ENCODE measurements around the gene UCN. TPM values are rescaled to one million over a fixed set of nuclear protein-coding genes. Genes with fewer than 3 reads are reported as not detected.

Gene UCN
- total RNA-seq, 2 experiments from 2014 or later: 1.8 to 2.3 TPM

GRCh38 chr2:27297195-27297594 lies 11.1 kb downstream of the UCN start:
- CTCF ChIA-PET: no interaction called here
- Mint-ChIP-seq H3K9me3 (no peaks in the 10 kb centered on the region), H3K4me3 (no peak overlapping the region), H3K36me3 (ENCODE audit: low read depth) (no peaks in the 10 kb centered on the region), H3K4me1 (ENCODE audit: low read depth) (no peaks in the 10 kb centered on the region), H3K27ac (no peak overlapping the region), H3K27me3 (peaks cover 26% of the 10 kb centered on the region)
- Histone ChIP-seq H3K4me1 (ENCODE audit: insufficient read depth, low read length) (no peaks in the 10 kb centered on the region), H3K36me3 (ENCODE audit: insufficient read depth, low read length) (no peaks in the 10 kb centered on the region), H3K9me3 (ENCODE audit: control insufficient read depth in 1 of 2, insufficient read depth in 1 of 2, low read length in 2 of 2) (no peaks in the 10 kb centered on the region), H3K27me3 (ENCODE audit: control insufficient read depth in 1 of 2, insufficient read depth in 2 of 2, low read length in 2 of 2) (peaks cover 0 to 4% of the 10 kb centered on the region in 2 experiments), H3K4me3 (ENCODE audit: low read length) (no peak overlapping the region), H3K27ac (ENCODE audit: low read depth in 1 of 2, low read length in 2 of 2) (no peak overlapping the region)
- intact Hi-C loops (cut with DNase I, micrococcal nuclease): no loop called here
- POLR2A ChIA-PET: no interaction called here
- ATAC-seq (ENCODE audit: poor library complexity): no peak
- no peak for DNase-seq
- no peak for TF ChIP-seq CTCF (IDR thresholded peaks at IDR 0.05)

DNA sequence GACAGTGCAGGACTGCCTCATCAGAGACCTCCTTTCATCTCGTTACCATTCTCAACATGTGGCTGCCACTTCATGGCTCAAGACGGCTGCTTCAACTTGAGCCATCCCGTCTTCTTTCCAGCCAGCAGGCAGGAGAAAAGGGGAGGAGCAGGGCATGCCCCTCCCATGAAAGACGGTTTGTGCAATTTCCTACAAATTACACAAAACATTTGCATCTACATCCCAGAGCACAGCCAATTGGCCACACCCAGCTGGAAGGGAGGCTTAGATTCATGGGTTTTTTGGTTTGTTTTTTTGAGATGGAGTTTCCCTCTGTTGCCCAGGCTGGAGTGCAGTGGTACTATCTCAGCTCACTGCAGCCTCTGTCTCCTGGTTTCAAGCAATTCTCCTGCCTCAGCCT lies 11.8 kb downstream of the UCN start:
- Histone ChIP-seq H3K27ac (ENCODE audit: low read depth in 1 of 2, low read length in 2 of 2) (no peak overlapping the region), H3K4me1 (ENCODE audit: insufficient read depth, low read length) (no peaks in the 10 kb centered on the region), H3K36me3 (ENCODE audit: insufficient read depth, low read length) (no peaks in the 10 kb centered on the region), H3K9me3 (ENCODE audit: control insufficient read depth in 1 of 2, insufficient read depth in 1 of 2, low read length in 2 of 2) (no peaks in the 10 kb centered on the region), H3K4me3 (ENCODE audit: low read length) (no peak overlapping the region), H3K27me3 (ENCODE audit: control insufficient read depth in 1 of 2, insufficient read depth in 2 of 2, low read length in 2 of 2) (peaks cover 4 to 8% of the 10 kb centered on the region in 2 experiments)
- no peak for DNase-seq
- no peak overlapping the region for H3K4me3 Mint-ChIP-seq
- ChIA-PET CTCF (interaction anchor here (1.1 kb wide), 1 partner anchor 17 kb away, joined by 3 read pairs; no protein-coding TSS in a partner anchor), POLR2A (no interaction called here)
- no peak for TF ChIP-seq CTCF (IDR thresholded peaks at IDR 0.05)
- no peaks in the 10 kb centered on the region for H3K36me3 Mint-ChIP-seq (ENCODE audit: low read depth)
- H3K27ac Mint-ChIP-seq: no peak overlapping the region
- no peaks in the 10 kb centered on the region for H3K9me3 Mint-ChIP-seq
- no peaks in the 10 kb centered on the region for H3K4me1 Mint-ChIP-seq (ENCODE audit: low read depth)
- intact Hi-C loops (cut with DNase I, micrococcal nuclease): no loop called here
- peaks cover 32% of the 10 kb centered on the region for H3K27me3 Mint-ChIP-seq
- no peak for ATAC-seq (ENCODE audit: poor library complexity)

DNA sequence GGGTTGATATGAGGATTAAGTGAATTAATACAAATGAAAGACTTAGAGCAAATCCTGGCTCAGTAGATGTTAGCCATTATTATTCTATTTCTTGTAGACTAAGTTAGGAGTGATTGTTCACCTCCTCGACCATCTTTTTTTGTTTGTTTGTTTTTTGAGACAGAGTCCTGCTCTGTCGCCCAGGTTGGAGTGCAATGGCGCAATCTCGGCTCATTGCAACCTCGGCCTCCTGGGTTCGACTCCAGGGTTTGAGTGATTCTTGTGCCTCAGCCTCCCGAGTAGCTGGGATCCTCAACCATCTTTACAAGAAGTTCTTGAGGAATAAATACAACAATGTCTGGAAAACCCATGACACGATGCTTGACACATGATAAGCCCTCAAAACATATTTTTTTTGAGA lies 13.3 kb downstream of the UCN start:
- TF ChIP-seq CTCF (IDR thresholded peaks at IDR 0.05): no peak
- peaks cover 33% of the 10 kb centered on the region for H3K27me3 Mint-ChIP-seq
- H3K9me3 ChIP-seq (ENCODE audit: control insufficient read depth in 1 of 2, insufficient read depth in 1 of 2, low read length in 2 of 2): no peaks in the 10 kb centered on the region
- H3K27ac ChIP-seq (ENCODE audit: low read depth in 1 of 2, low read length in 2 of 2): no peak overlapping the region
- no peaks in the 10 kb centered on the region for H3K4me1 ChIP-seq (ENCODE audit: insufficient read depth, low read length)
- H3K27ac Mint-ChIP-seq: no peak overlapping the region
- ChIA-PET CTCF (no interaction called here), POLR2A (no interaction called here)
- H3K27me3 ChIP-seq (ENCODE audit: control insufficient read depth in 1 of 2, insufficient read depth in 2 of 2, low read length in 2 of 2): peaks cover 6 to 9% of the 10 kb centered on the region in 2 experiments
- no peaks in the 10 kb centered on the region for H3K36me3 Mint-ChIP-seq (ENCODE audit: low read depth)
- H3K4me3 Mint-ChIP-seq: no peak overlapping the region
- no peaks in the 10 kb centered on the region for H3K4me1 Mint-ChIP-seq (ENCODE audit: low read depth)
- H3K36me3 ChIP-seq (ENCODE audit: insufficient read depth, low read length): no peaks in the 10 kb centered on the region
- DNase-seq: no peak
- H3K9me3 Mint-ChIP-seq: no peaks in the 10 kb centered on the region
- intact Hi-C loops (cut with DNase I, micrococcal nuclease): no loop called here
- no peak for ATAC-seq (ENCODE audit: poor library complexity)
- H3K4me3 ChIP-seq (ENCODE audit: low read length): no peak overlapping the region

All from CD4-positive, alpha-beta T cell (primary cell).